AG09319 (cell line): ENCODE data around the gene LMO1.

ENCODE experiments used
- DNase-seq: peaks from one replicate; pipeline ENCODE4 v3.0.0-alpha.2; 2010; ENCODE audit warnings: low read depth; ENCODE audit errors: extremely low read depth
- CTCF ChIP-seq: IDR thresholded peaks from 2 replicates; pipeline ENCODE4 v1.5.1; 2011; ENCODE audit warnings: low read depth, mild to moderate bottlenecking, inconsistent platforms, low read length, moderate library complexity

LMO1 gene

GRCh38 chr11:8242499-8243280 lies 21.0 kb downstream of the LMO1 start:
- DNase-seq = no peak
- TF ChIP-seq CTCF = no peak

DNA sequence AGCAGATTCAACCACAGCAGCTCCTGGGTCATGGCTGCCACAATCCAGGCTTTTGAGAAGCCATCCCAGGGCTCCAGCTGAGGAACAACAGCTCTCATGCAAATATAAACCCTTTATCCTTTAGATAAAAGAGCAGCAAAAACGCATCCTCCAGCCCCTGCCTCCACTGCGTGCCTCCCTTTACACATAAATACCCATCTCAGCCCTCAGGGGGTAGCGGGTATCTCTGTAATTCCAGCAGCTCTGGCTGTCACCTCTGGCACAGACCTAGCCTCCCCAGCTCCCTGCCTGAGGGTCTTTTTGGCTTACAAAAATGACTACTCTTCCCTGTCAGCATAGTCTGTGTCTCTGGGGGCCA lies 21.6 kb downstream of the LMO1 start:
- TF ChIP-seq CTCF = no peak
- no peak for DNase-seq

- DNase-seq = no peak
- TF ChIP-seq CTCF = no peak
Observed at GRCh38 chr11:8241373-8242117, 22.1 kb downstream of the LMO1 start.

- DNase-seq = no peak
Observed at GRCh38 chr11:8239536-8240228, 24.0 kb downstream of the LMO1 start.

GRCh38 chr11:8239040-8239439 lies 24.6 kb downstream of the LMO1 start:
- no peak for DNase-seq
- TF ChIP-seq CTCF = no peak

More at GRCh38 chr11:8239536-8240228, 24.0 kb downstream of the LMO1 start:
- TF ChIP-seq CTCF = no peak

GRCh38 chr11:8237453-8237852 lies 26.2 kb downstream of the LMO1 start:
- no peak for TF ChIP-seq CTCF
- DNase-seq = no peak

- TF ChIP-seq CTCF = no peak
- DNase-seq = no peak
Observed at GRCh38 chr11:8235925-8236324, 27.8 kb downstream of the LMO1 start.
